Measurements from ENCODE around the gene KLHL40.

- TF ChIP-seq CTCF (IDR thresholded peaks at IDR 0.05) = no peak
- no peak for TF ChIP-seq POLR2A (IDR thresholded peaks at IDR 0.05; ENCODE audit: low read depth)
Observed at GRCh38 chr3:42667523-42668412, 17.6 kb upstream of the KLHL40 start.

All from esophagus muscularis mucosa (tissue), 3 donors.